ENCODE results near the gene NDUFAB1. TPM values are rescaled to one million over a fixed set of nuclear protein-coding genes. Genes with fewer than 3 reads are reported as not detected.

Gene NDUFAB1
- total RNA-seq, 1 donor from 2014 or later, result 66.7 TPM

- no peaks in the 10 kb centered on the region for H3K27me3 Mint-ChIP-seq (ENCODE audit: low read depth)
- H3K36me3 Mint-ChIP-seq, result peaks cover 21% of the 10 kb centered on the region
- no peak for DNase-seq (ENCODE audit: low spot score in 2 of 2, unreplicated experiment in 2 of 2)
- no peak overlapping the region for H3K27ac Mint-ChIP-seq
- H3K4me3 Mint-ChIP-seq, result no peak overlapping the region
- no peak for TF ChIP-seq CTCF (IDR thresholded peaks at IDR 0.05; ENCODE audit: unreplicated experiment)
- no peaks in the 10 kb centered on the region for H3K9me3 Mint-ChIP-seq
- no peaks in the 10 kb centered on the region for H3K4me1 Mint-ChIP-seq
These were observed 15.7 kb downstream of the NDUFAB1 start for GRCh38 chr16:23580391-23580790.

GRCh38 chr16:23579371-23579770 lies 16.7 kb downstream of the NDUFAB1 start:
- DNase-seq (ENCODE audit: low spot score in 2 of 2, unreplicated experiment in 2 of 2), result no peak
- TF ChIP-seq CTCF (IDR thresholded peaks at IDR 0.05; ENCODE audit: unreplicated experiment), result no peak
- H3K36me3 Mint-ChIP-seq, result peaks cover 21% of the 10 kb centered on the region
- H3K4me1 Mint-ChIP-seq, result no peaks in the 10 kb centered on the region
- no peaks in the 10 kb centered on the region for H3K27me3 Mint-ChIP-seq (ENCODE audit: low read depth)
- no peak overlapping the region for H3K27ac Mint-ChIP-seq
- H3K9me3 Mint-ChIP-seq, result no peaks in the 10 kb centered on the region
- H3K4me3 Mint-ChIP-seq, result no peak overlapping the region

- Mint-ChIP-seq H3K27ac (no peak overlapping the region), H3K27me3 (ENCODE audit: low read depth) (no peaks in the 10 kb centered on the region)
- no peak for TF ChIP-seq CTCF (IDR thresholded peaks at IDR 0.05; ENCODE audit: unreplicated experiment)
These were observed 17.9 kb downstream of the NDUFAB1 start for GRCh38 chr16:23578101-23578830.

GRCh38 chr16:23577493-23577892 lies 18.6 kb downstream of the NDUFAB1 start:
- no peak for DNase-seq (ENCODE audit: low spot score in 2 of 2, unreplicated experiment in 2 of 2)
- no peaks in the 10 kb centered on the region for H3K4me1 Mint-ChIP-seq
- peaks cover 19% of the 10 kb centered on the region for H3K36me3 Mint-ChIP-seq
- H3K4me3 Mint-ChIP-seq, result no peak overlapping the region
- H3K9me3 Mint-ChIP-seq, result no peaks in the 10 kb centered on the region
- TF ChIP-seq CTCF (IDR thresholded peaks at IDR 0.05; ENCODE audit: unreplicated experiment), result no peak
- no peak overlapping the region for H3K27ac Mint-ChIP-seq
- no peaks in the 10 kb centered on the region for H3K27me3 Mint-ChIP-seq (ENCODE audit: low read depth)

More at GRCh38 chr16:23578101-23578830, 17.9 kb downstream of the NDUFAB1 start:
- H3K4me1 Mint-ChIP-seq, result no peaks in the 10 kb centered on the region
- H3K36me3 Mint-ChIP-seq, result peaks cover 19% of the 10 kb centered on the region
- no peak overlapping the region for H3K4me3 Mint-ChIP-seq
- no peaks in the 10 kb centered on the region for H3K9me3 Mint-ChIP-seq
- DNase-seq (ENCODE audit: low spot score in 2 of 2, unreplicated experiment in 2 of 2), result no peak

- no peak overlapping the region for H3K27ac Mint-ChIP-seq
- H3K27me3 Mint-ChIP-seq (ENCODE audit: low read depth), result no peaks in the 10 kb centered on the region
- no peak overlapping the region for H3K4me3 Mint-ChIP-seq
- TF ChIP-seq CTCF (IDR thresholded peaks at IDR 0.05; ENCODE audit: unreplicated experiment), result no peak
- H3K4me1 Mint-ChIP-seq, result no peaks in the 10 kb centered on the region
- H3K9me3 Mint-ChIP-seq, result no peaks in the 10 kb centered on the region
- peaks cover 23% of the 10 kb centered on the region for H3K36me3 Mint-ChIP-seq
- DNase-seq (ENCODE audit: low spot score in 2 of 2, unreplicated experiment in 2 of 2), result no peak
These were observed 20.3 kb downstream of the NDUFAB1 start for GRCh38 chr16:23575834-23576233.

Measured in mesothelial cell of epicardium (in vitro differentiated cells).